Measurements from ENCODE around the gene DDX18. TPM values are rescaled to one million over a fixed set of nuclear protein-coding genes. Genes with fewer than 3 reads are reported as not detected.
"Not testable (repeated sequence)": the region's sequence is repeated elsewhere in the genome, so short reads cannot be mapped to it uniquely, and the experiment has no call there.

DDX18 gene
- total RNA-seq, 1 experiment from 2014 or later = 42.8 TPM

- Histone ChIP-seq H3K9ac (ENCODE audit: low read length) (no peak overlapping the region), H3K27me3 (ENCODE audit: low read length) (peaks cover 15% of the 10 kb centered on the region), H3K27ac (ENCODE audit: low read length) (no peak overlapping the region), H3K9me3 (ENCODE audit: low read length) (no peaks in the 10 kb centered on the region), H2AFZ (ENCODE audit: low read length) (no peak overlapping the region), H3F3A (ENCODE audit: low read length, unreplicated experiment) (no peaks in the 10 kb centered on the region), H3K4me2 (ENCODE audit: low read length) (no peak overlapping the region), H3K4me1 (ENCODE audit: insufficient read depth, low read length) (no peaks in the 10 kb centered on the region), H3K9me2 (replicated peaks; ENCODE audit: low read length) (no peaks in the 10 kb centered on the region), H3K4me3 (ENCODE audit: low read length) (no peak overlapping the region), H4K20me1 (ENCODE audit: low read length) (no peaks in the 10 kb centered on the region), H3K79me2 (ENCODE audit: low read length) (no peaks in the 10 kb centered on the region), H3K36me3 (ENCODE audit: low read depth, low read length) (no peaks in the 10 kb centered on the region)
- DNase-seq (peak; percentile 32), ATAC-seq (no peak)
- no TSS peak for BruUV-seq (replicated peaks)
- ChIA-PET POLR2A (ENCODE audit: unreplicated experiment) (no interaction called here), CTCF (no interaction called here)
- TF ChIP-seq, protein P1, sequence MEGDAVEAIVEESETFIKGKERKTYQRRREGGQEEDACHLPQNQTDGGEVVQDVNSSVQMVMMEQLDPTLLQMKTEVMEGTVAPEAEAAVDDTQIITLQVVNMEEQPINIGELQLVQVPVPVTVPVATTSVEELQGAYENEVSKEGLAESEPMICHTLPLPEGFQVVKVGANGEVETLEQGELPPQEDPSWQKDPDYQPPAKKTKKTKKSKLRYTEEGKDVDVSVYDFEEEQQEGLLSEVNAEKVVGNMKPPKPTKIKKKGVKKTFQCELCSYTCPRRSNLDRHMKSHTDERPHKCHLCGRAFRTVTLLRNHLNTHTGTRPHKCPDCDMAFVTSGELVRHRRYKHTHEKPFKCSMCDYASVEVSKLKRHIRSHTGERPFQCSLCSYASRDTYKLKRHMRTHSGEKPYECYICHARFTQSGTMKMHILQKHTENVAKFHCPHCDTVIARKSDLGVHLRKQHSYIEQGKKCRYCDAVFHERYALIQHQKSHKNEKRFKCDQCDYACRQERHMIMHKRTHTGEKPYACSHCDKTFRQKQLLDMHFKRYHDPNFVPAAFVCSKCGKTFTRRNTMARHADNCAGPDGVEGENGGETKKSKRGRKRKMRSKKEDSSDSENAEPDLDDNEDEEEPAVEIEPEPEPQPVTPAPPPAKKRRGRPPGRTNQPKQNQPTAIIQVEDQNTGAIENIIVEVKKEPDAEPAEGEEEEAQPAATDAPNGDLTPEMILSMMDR (conservative IDR thresholded peaks at IDR 0.05; ENCODE audit: low read depth, low read length) = no peak
- TF ChIP-seq EZH2 (IDR thresholded peaks at IDR 0.05; ENCODE audit: low read length, unreplicated experiment) (no peak), EZH2phosphoT487 (IDR thresholded peaks at IDR 0.05; ENCODE audit: borderline replicate concordance, low read length) (no peak)
- intact Hi-C loops (cut with micrococcal nuclease) = no loop called here
Measured at GRCh38 chr2:117801826-117802225, 12.7 kb upstream of the DDX18 start.

DNA sequence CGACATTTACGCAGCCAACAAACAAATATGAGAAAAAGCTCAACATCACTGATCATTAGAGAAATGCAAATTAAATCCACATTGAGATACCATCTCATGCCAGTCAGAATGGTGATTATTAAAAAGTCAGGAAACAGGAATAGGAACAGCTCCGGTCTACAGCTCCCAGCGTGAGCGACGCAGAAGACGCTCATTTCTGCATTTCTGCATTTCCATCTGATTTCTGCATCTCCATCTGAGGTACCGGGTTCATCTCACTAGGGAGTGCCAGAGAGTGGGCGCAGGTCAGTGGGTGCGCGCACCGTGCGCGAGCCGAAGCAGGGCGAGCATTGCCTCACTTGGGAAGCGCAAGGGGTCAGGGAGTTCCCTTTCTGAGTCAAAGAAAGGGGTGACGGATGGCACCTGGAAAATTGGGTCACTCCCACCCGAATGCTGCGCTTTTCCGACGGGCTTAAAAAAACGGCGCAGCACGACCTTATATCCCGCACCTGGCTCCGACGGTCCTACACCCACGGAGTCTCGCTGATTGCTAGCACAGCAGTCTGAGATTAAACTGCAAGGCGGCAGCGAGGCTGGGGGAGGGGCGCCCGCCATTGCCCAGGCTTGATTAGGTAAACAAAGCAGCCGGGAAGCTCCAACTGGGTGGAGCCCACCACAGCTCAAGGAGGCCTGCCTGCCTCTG lies 10.7 kb upstream of the DDX18 start:
- H3K27ac ChIP-seq (ENCODE audit: low read length); H3K79me2 ChIP-seq (ENCODE audit: low read length); DNase-seq; H3K4me1 ChIP-seq (ENCODE audit: insufficient read depth, low read length); H3K36me3 ChIP-seq (ENCODE audit: low read depth, low read length); BruUV-seq (replicated peaks); H3K9me2 ChIP-seq (replicated peaks; ENCODE audit: low read length); POLR2A ChIA-PET (ENCODE audit: unreplicated experiment); intact Hi-C loops (cut with micrococcal nuclease); H4K20me1 ChIP-seq (ENCODE audit: low read length); H3K9me3 ChIP-seq (ENCODE audit: low read length); H3F3A ChIP-seq (ENCODE audit: low read length, unreplicated experiment); H3K9ac ChIP-seq (ENCODE audit: low read length): not testable (repeated sequence)
- peak overlapping the region; percentile 58 for H3K4me3 ChIP-seq (ENCODE audit: low read length)
- CTCF ChIA-PET = interaction anchor here (1.0 kb wide), 1 partner anchor 11 kb away, joined by 4 read pairs; the partner anchor contains the start of gene DDX18
- peak overlapping the region; percentile 72 for H3K4me2 ChIP-seq (ENCODE audit: low read length)
- peak overlapping the region; percentile 68 for H2AFZ ChIP-seq (ENCODE audit: low read length)
- peak; percentile 55 for ATAC-seq
- H3K27me3 ChIP-seq (ENCODE audit: low read length) = peaks cover 15% of the 10 kb centered on the region

- no TSS peak for BruUV-seq (replicated peaks)
- CTCF ChIA-PET = no interaction called here
Measured at GRCh38 chr2:117812443-117812842, 2.0 kb upstream of the DDX18 start.

More at GRCh38 chr2:117812443-117812842, 2.0 kb upstream of the DDX18 start:
- Histone ChIP-seq H3K9ac (ENCODE audit: low read length) (no peak overlapping the region), H3K79me2 (ENCODE audit: low read length) (peaks cover 29% of the 10 kb centered on the region), H3K4me2 (ENCODE audit: low read length) (no peak overlapping the region), H3K4me1 (ENCODE audit: insufficient read depth, low read length) (peaks cover 19% of the 10 kb centered on the region), H3K27me3 (ENCODE audit: low read length) (no peaks in the 10 kb centered on the region), H3K9me2 (replicated peaks; ENCODE audit: low read length) (no peaks in the 10 kb centered on the region), H3K36me3 (ENCODE audit: low read depth, low read length) (peaks cover 2% of the 10 kb centered on the region), H3K4me3 (ENCODE audit: low read length) (no peak overlapping the region), H3K9me3 (ENCODE audit: low read length) (no peaks in the 10 kb centered on the region), H2AFZ (ENCODE audit: low read length) (no peak overlapping the region), H3F3A (ENCODE audit: low read length, unreplicated experiment) (no peaks in the 10 kb centered on the region), H4K20me1 (ENCODE audit: low read length) (peaks cover 18% of the 10 kb centered on the region; the same call in 1 of the 2 replicates), H3K27ac (ENCODE audit: low read length) (no peak overlapping the region)
- intact Hi-C loops (cut with micrococcal nuclease) = no loop called here
- ATAC-seq (no peak), DNase-seq (no peak)
- TF ChIP-seq EZH2 (IDR thresholded peaks at IDR 0.05; ENCODE audit: low read length, unreplicated experiment) = no peak
- TF ChIP-seq EZH2phosphoT487 (IDR thresholded peaks at IDR 0.05; ENCODE audit: borderline replicate concordance, low read length) = no peak
- TF ChIP-seq, protein P1 (conservative IDR thresholded peaks at IDR 0.05; ENCODE audit: low read depth, low read length) = no peak
- POLR2A ChIA-PET (ENCODE audit: unreplicated experiment) = no interaction called here

Data from PC-3 (cell line).